ENCODE data around the gene SUZ12. TPM values are rescaled to one million over a fixed set of nuclear protein-coding genes. Genes with fewer than 3 reads are reported as not detected.
"Not testable (repeated sequence)": the region's sequence is repeated elsewhere in the genome, so short reads cannot be mapped to it uniquely, and the experiment has no call there.

SUZ12 gene
- total RNA-seq, 1 donor from 2014 or later: 25.0 TPM

GRCh38 chr17:31907342-31907962 is 29.4 kb upstream of the SUZ12 start:
- Histone ChIP-seq H3K4me3 (no peak overlapping the region), H3K27ac (no peak overlapping the region), H3K4me1 (no peaks in the 10 kb centered on the region), H3K27me3 (ENCODE audit: low read depth) (no peaks in the 10 kb centered on the region), H3K9me3 (no peaks in the 10 kb centered on the region), H3K36me3 (no peaks in the 10 kb centered on the region)
- ATAC-seq (no peak), DNase-seq (no peak)
- TF ChIP-seq CTCF (IDR thresholded peaks at IDR 0.05): no peak
- intact Hi-C loops (cut with DNase I): no loop called here

GRCh38 chr17:31908386-31908785 is 28.4 kb upstream of the SUZ12 start:
- no peak for DNase-seq
- no peaks in the 10 kb centered on the region for H3K9me3 ChIP-seq
- H3K27ac ChIP-seq: no peak overlapping the region
- H3K4me1 ChIP-seq: no peaks in the 10 kb centered on the region
- no peak for ATAC-seq
- intact Hi-C loops (cut with DNase I): no loop called here
- H3K27me3 ChIP-seq (ENCODE audit: low read depth): no peaks in the 10 kb centered on the region
- no peaks in the 10 kb centered on the region for H3K36me3 ChIP-seq
- H3K4me3 ChIP-seq: no peak overlapping the region
- TF ChIP-seq CTCF (IDR thresholded peaks at IDR 0.05): no peak

GRCh38 chr17:31912705-31913104 is 24.1 kb upstream of the SUZ12 start:
- DNase-seq; H3K27ac ChIP-seq; intact Hi-C loops (cut with DNase I); H3K4me3 ChIP-seq; H3K4me1 ChIP-seq; H3K36me3 ChIP-seq; H3K9me3 ChIP-seq; ATAC-seq: not testable (repeated sequence)
- H3K27me3 ChIP-seq (ENCODE audit: low read depth): peaks cover 19% of the 10 kb centered on the region

GRCh38 chr17:31915456-31916100 is 21.2 kb upstream of the SUZ12 start:
- Histone ChIP-seq H3K27me3 (ENCODE audit: low read depth) (peaks cover 34% of the 10 kb centered on the region), H3K4me3 (no peak overlapping the region), H3K36me3 (no peaks in the 10 kb centered on the region), H3K27ac (no peak overlapping the region), H3K4me1 (no peaks in the 10 kb centered on the region), H3K9me3 (no peaks in the 10 kb centered on the region)
- intact Hi-C loops (cut with DNase I): no loop called here
- no peak for TF ChIP-seq CTCF (IDR thresholded peaks at IDR 0.05)
- ATAC-seq (no peak), DNase-seq (no peak)

- no peak for TF ChIP-seq CTCF (IDR thresholded peaks at IDR 0.05)
- no peaks in the 10 kb centered on the region for H3K36me3 ChIP-seq
- H3K27ac ChIP-seq: no peak overlapping the region
- no peak overlapping the region for H3K4me3 ChIP-seq
- H3K4me1 ChIP-seq: no peaks in the 10 kb centered on the region
- DNase-seq (no peak), ATAC-seq (peak; percentile 42 to 59)
- no peaks in the 10 kb centered on the region for H3K9me3 ChIP-seq
- intact Hi-C loops (cut with DNase I): no loop called here
- H3K27me3 ChIP-seq (ENCODE audit: low read depth): peaks cover 34% of the 10 kb centered on the region
These were observed 20.2 kb upstream of the SUZ12 start for GRCh38 chr17:31916491-31917064.

- no peak for TF ChIP-seq CTCF (IDR thresholded peaks at IDR 0.05)
- Histone ChIP-seq H3K27ac (no peak overlapping the region), H3K4me1 (no peaks in the 10 kb centered on the region), H3K27me3 (ENCODE audit: low read depth) (peaks cover 34% of the 10 kb centered on the region), H3K4me3 (no peak overlapping the region), H3K36me3 (no peaks in the 10 kb centered on the region), H3K9me3 (no peaks in the 10 kb centered on the region)
- DNase-seq: no peak
- intact Hi-C loops (cut with DNase I): no loop called here
- peak; percentile 50 to 86 for ATAC-seq
These were observed 19.7 kb upstream of the SUZ12 start for GRCh38 chr17:31917065-31917529.

- DNase-seq; H3K4me3 ChIP-seq; H3K9me3 ChIP-seq; H3K36me3 ChIP-seq; ATAC-seq; H3K4me1 ChIP-seq; intact Hi-C loops (cut with DNase I); H3K27ac ChIP-seq: not testable (repeated sequence)
- H3K27me3 ChIP-seq (ENCODE audit: low read depth): peaks cover 34% of the 10 kb centered on the region
These were observed 19.1 kb upstream of the SUZ12 start for GRCh38 chr17:31917721-31918120.

Data from lower lobe of right lung (tissue), 2 donors.